Activated CD8-positive, alpha-beta memory T cell treated with anti-CD3 and anti-CD28 coated beads, Interleukin-2, amount 50 U/mL, for 1 hour (primary cell): Measurements from ENCODE around the gene IQCH.

Source experiments
- DNase-seq: peaks from one replicate; pipeline ENCODE4 v3.0.0-alpha.2; 2020; ENCODE audit errors: extremely low read depth

IQCH gene

DNA sequence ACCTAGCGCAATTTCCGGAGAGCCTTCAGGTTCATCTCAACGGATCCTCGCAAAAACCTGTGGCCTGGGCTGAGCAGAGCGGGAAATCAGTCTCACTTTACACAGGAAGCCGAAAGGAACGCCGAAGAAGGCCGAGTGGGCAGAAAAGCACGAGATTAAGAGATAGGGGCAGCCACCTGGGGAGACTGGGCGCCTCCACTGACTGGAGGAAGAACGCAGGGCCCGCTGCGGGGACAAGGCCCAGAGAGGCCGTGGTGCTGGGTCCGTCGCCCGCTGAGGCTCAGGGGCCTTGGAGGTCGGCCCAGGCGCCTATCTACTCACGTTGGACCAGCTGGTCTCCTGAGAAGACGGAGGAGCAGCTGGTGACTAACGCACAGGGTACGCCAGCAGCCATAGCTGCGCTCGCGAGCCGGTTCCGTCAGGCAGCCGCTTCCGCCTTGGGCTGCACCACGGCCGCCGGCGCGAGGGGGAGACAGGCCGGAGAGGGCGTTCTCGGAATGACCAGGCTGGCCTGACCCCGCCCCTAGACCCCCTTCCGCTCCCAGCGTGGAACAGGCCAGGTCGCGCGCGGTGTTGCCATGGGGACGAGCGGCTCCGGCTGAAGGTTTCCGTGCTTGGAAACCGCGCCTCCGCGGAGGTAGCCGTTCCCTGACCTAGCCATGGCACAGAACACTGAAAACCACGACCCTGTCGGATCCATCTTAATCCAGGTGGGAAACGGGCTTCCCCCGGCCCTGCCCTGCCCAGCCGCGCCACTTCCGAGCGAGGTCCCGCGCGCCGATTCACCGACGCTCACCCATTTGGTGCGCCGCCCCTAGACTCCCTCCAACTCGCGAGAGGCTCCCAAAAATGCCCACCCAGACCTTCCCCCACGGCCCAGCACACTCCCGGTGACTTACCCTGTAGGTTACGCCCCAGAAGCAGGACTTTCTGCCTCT lies at the start of gene IQCH, which contains the start of gene AAGAB:
Gene IQCH (plus strand): TSS at position 549 of the 938 bp plus-strand sequence. CDS start 111 bp downstream, at position 660.
Gene AAGAB (minus strand): TSS at position 424 of the 938 bp plus-strand sequence. CDS start 30 bp downstream, at position 394.
- peak; percentile 85 for DNase-seq

DNA sequence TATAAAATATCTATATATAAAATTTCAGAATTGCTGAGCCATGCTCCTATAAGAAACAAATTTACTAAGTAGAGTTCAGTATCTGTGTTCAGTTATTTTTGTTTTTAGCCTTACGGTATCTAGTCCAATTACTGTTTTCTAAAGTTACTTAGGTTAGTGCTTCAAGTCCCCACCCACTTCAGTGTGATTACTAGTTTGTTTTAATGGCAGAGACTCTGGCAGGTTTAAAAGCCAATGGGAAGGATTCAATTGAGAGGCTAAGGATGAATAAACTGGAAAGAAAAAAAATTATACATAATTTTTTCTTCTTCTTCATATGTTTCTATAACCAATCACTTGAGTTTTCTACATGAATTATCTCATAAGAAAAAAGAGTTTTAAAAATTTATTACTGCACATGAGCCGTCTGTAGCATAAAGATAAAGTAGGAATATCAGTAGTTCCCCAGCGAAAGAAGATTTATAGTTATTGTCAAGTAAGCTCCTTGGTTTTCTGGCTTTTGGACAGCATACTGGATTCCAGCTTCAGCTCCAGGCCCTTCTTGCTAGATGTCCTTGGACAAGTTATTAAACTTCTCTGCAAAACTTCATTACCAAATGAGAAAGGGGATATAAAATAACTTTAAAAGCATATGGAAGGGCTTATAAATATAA lies 46.9 kb upstream of the IQCH start:
- no peak for DNase-seq

DNA sequence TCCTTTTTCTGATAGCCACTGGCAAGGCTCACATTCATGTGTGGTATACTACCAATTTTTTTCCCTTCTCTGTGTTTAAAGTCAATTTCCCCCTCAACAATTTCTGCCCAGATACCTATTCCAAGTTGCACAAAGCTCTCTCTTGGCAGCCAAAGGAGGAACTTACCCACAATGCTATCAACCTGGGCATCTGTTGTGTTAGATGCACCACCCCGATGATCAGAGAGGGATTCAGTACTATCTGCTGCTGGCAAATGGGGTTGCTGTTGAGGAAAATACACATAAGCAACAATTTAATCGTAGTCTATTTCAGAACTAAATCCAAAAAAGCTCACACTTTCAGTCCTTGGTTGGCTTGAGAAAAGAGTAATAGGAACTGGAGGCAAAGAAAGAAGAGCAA lies 46.2 kb upstream of the IQCH start:
- no peak for DNase-seq

DNA sequence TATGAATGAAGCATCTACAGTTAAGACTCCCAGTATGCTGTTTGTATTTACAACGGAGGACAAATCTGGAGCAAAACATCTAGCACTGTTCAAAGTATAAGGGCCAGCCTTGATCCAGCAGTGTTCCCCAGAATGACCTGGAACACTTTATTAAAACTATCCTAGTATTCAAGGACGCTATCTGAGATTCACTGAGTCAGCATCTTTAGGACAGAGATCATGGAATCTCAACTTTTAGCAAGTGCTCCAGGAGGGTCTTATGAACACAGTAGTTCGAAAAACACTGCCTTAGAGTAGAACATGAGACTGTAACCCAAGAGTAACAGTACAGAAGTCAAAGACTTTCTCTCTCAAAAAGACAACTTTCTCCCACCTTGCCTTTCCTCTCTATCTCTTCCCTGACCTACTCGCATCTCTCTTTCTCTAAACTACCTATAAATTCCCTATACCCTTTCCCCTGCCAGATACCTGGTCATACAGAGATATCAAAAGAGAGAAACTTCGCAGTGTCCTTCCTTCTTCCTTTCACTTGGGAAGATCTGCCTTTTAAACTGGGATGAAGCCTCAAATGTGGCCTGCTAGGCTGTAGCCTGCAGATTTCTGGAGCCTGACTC lies 43.9 kb upstream of the IQCH start:
- no peak for DNase-seq

DNA sequence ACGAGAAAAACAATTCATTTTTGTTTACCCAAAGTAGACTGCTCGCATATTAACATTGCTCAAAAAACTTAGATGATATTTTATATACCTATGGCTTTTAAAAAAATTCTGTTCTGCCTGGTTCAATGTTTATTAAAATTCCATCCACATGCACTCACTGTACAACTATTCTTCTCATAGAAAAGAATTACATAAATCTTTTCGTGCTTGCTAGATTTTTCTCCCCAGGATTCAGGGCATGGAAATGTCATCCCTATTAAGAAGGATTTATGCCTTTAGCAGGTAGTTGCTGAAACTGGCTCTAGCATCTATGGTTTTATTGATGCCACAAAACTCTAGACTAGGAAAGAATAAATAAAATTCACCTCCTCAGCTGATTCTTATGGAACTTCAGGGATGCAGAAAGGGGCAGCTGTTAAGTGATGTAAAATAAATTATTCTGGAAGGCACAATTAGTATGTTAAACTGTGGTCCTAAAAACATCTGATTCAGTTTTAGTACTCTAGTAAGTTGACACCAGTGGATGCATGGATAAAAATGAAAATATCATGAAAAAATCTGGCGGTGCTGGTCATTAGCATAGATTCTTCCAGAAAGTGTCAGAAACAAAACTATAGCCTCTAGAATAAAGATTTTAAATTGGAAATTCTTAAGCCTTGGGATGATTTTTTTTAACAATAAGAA lies 41.8 kb upstream of the IQCH start:
- DNase-seq: no peak

DNA sequence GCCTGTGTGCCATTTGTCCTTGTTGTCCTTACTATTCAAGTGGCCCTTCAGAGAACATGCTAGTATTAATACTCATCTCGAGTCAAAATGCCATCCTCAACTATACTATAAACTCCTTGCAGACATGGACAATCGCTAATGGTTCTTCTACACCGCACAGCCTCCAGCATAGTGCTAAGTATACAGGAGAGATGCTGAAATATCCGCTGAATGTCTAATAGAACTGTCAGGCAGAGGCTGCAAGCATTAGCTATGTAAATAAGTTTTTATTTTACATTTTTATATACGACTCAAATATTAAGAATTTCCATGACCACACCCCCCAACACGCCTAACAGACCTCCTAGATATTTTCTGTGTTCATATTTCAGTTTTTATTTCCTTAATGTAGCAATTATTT lies 39.5 kb upstream of the IQCH start:
- DNase-seq: no peak

DNA sequence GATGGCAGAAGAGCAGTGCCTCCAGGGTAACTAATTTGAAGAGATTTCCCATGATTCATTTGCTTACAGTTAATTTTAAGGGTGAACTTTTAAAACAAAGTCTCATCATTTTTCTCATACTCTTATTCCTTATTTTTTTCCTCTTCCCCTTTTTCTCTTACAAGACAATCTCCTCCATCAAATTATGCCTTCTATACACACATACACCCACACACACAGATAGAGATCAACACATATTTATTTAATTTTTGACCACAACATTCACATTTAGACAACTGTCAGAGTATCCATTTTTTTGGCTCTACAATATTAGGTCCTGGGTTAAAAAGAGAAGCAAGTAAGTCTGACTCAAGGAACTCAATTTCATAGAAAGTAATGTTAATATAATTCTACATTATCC lies 37.7 kb upstream of the IQCH start:
- no peak for DNase-seq

DNA sequence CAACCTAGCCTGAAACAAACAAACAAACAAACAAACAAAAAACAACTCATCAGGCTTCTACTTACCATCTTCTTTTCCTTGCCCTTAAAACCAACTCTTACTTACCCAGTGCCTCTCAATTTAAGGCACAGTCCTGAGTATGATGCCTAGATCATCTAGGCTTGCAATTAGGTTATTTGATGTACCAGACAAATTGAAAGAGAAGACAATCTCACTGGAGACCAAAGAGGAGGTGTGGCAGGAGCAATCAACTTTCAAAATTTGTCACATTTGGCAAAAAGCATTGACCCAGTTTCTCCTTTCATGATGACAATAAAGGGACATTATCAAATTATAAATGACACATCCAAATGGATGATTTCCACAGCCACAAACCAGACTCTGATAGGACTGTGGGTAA lies 36.2 kb upstream of the IQCH start:
- no peak for DNase-seq

DNA sequence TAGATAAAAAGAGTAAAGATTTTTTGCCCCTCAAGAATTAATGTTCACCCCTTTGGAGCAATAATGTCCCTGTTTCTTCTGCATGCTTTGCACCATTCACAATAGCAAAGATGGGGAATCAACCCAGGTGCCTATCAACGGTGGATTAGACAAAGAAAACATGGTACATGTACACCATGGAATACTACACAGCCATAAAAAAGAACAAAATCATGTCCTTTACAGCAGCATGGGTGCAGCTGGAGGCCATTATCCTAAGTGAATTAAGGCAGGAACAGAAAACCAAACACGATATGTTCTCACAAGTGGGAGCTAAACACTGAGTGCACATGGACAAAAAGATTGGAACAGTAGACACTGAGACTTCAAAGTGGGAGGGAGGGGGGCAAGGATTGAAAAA lies 35.3 kb upstream of the IQCH start:
- DNase-seq: no peak

DNA sequence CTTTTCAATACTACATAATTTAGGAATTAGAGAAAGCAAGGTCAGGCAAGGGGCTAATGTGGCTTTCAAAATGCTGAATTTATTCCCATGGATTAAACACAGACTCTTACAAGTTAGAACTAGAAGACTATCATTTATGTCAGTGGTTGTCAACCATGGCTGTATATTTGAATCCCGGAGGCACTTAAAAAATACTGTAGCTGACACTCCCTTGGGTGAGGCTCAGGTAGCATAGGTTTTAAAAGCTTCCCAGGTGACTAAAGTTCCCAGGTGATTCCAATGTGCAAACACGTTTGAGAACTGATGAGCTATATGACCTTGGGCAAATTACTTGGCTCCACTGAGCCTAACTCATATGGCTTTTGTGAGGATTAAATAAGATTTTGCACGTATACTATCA lies 29.7 kb upstream of the IQCH start:
- no peak for DNase-seq

DNA sequence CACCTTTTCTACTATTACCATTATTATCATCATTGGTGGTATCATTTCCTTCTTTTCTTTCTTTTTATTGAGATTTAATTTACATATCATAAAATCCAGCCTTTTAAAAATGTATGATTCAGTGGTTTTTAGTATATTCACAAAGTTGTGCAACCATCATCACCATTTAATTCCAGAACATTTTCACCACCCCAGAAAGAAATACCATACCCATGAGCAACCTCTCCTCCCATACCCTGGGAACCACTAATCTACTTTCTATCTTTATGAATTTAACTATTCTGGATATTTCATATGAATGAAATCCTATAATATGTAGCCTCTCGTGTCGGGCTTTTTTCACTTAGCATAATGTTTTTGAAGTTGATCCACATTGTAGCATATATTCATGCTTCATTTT lies 29.2 kb upstream of the IQCH start:
- no peak for DNase-seq

DNA sequence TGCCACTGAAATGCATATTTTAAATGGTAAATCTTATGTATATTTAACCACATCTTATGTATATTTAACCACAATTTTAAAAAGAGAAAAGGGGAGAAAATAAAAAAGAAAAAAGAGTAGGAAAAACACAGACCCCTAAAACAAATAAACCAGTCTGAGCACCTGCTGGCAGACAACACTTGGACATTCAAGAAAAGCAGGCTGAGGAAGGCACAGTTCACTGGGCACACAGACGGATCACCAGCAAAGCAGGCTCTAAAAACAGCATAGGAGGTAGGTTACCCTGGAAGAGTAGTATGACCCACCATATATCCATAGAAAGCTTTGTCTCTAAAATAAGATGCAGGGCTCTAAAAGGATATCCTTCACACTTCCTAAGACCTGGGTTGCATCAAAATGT lies 27.2 kb upstream of the IQCH start:
- no peak for DNase-seq

DNA sequence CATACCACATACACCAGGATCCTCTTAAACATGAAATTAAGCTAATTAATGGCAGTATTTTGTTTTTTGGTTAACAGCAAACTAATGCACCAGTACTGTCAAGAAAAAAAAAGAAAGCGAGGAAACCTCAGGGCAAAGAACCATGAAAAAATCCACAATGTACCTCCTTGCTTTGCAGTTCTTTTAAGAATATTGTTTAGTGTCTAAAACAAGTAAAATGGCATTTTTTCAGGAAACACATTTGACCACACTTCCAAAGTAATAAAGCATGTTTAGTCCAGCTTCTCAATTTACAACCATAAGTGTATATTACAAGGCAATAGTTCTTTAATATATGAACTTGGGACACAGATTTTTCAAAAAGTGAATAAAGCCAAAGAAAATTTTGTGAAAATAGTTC lies 26.7 kb upstream of the IQCH start:
- DNase-seq: no peak

DNA sequence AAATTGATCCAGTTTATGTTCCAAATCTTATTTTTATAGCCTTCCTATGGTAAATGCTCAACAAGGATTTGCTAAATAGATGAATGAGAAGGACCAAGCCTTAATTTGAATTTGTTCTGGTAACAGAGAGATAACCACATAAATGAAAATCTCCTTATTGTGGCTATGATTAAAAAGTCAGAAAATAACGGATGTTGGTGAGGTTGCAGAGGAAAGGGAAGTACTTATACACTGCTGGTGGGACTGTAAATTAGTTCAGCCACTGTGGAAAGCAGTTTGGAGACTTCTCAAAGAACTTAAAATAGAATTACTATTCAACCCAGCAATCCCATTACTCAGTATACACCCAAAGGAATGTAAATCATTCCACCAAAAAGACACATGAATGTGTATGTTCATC lies 26.3 kb upstream of the IQCH start:
- no peak for DNase-seq

DNA sequence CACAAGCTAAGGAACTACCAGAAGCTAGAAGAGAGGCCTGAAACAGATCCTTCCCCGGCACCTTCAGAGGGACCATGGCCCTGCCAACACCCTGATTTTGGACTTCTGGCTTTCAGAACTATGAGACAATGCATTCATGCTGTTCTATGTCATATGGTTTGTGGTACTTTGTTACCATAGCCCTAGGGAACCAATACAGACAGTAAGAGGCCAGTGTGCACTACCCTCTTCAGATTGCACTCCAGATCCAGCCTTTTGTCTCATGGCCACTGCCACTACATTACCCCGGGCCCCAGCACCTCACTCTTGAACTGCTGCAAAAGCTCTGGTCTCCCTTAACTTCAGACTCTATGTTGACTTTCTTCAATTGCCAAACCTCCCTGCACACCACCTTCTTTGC lies 24.1 kb upstream of the IQCH start:
- DNase-seq: no peak

DNA sequence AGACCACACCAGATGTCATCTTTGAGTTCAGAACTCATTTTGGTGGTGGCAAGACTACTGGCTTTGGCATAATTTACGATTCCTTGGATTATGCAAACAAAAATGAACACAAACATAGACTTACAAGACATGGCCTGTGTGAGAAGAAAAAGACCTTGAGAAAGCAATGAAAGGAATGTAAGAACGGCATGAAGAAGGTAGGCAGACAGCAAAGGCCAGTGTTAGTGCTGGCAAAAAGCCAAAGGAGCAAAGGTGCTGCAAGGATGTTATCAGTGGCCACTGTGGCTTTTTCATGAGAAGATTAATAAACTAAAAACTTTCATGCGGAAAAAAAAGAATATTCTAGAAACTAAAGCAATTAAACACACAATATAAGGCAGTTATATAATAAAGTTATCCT lies 22.0 kb upstream of the IQCH start:
- DNase-seq: no peak

DNA sequence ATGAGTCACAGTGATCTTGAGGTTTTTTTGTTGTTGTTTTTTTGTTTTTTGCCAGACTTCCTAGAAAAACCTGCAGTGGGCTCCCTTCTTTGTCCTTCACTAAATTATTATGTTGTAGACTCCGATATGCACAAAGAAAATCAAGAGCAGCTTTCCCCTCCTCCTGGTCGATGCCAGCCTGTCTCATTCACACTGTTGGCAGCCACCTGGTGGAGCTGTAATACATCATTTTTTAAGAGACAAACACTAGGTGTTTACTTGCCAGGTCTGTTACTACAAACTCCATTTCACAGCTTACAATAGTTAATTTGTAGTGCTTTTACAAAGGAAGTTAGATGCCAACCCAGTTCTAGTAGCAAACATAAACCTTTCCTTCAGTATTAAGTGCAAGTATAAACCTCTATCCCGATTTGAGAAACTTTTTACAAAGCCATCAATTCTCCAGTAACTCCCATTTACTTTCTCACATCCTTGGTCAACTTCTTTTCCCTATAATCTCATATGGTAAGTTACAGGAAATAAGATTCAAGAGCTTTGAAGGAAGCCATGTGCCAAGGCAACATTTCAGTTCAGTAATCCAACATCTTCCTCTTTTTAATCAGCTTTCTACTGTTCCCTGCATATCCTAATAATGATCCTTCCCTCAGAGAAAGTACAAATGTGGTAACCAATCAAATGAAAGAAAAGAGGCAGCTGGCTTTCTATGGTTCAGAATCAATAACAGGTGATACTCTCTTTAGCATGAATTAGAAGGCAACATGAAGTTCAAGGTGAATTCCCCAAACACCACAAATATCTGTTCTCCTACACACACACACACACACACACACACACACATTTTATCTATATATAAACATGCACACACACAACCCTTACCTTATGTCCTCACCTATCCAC lies 14.1 kb upstream of the IQCH start:
- no peak for DNase-seq

DNA sequence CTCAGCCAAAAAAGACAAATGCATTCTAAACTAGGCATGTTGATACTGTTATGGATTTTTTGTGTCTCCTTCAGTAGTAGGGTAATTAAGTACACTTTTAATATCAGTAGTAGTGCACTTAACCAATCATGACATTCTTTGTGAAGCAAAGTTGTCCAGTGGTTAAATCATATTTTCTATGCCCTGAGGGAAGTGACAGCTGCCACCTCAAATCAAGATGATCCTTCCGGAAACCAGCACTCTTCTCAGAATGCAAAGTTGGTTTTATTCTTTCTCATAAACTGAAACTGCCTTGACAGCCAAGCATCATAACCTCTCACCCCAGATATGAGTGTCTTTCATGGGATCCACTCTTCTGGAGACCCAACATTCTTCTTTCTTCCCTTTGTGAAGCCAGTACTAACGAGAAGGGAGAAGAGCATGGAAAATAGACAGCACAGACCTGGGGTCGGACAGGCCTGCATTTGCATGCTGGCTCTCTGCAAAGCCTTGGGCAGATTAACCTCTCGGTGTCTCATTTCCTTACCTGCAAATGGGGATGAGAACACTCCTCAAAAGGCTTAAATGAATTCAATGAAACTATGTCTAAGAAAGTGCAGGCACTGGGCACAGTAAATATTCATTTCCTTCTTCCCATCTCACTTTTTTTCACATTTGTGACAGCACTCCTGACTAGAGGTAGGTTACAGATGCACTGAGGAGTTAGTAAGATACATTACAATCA lies 13.3 kb upstream of the IQCH start:
- no peak for DNase-seq

DNA sequence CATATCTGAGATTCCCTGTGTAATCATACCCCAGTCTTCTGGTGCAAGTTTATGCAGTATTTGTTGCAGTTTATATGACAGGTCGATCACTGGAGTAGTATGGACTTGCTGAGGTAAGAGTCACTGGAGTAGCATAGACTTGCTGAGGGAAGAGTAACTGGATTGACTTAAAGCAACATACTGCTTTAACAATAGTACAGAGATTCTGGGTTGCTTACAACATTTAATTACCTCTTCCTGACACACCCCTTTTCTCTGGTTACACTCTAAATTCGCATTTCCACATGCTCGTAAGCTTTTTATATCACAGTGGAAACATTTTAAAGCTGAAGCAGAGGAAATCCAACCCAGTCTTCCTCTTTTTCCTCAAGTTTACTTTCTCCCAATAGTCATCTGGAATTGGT lies 11.9 kb upstream of the IQCH start:
- DNase-seq: no peak

DNA sequence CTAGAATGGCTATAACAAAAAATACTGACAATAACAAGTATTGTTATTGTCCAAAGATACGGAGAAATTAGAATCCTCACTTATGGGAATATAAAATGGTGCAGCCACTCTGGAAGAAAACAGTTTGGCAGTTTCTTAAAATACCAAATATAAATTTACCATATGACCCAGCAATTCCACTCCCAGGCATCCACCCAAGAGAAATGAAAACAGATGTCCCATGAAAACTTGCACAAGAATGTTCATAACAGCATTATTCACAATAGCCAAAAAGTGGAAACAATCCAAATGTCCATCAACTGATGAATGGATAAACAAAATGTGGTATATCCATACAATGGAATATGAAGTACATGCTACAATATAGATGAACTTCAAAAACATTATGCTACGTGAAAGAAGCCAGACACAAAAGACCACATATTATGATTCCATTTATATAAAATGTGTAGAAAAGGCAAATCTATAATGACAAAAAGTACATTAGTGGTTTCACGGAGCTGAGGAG lies 9.6 kb upstream of the IQCH start:
- DNase-seq: no peak
